Tibial nerve (tissue), 4 donors: Measurements from ENCODE around the gene PARD6A. TPM values are rescaled to one million over a fixed set of nuclear protein-coding genes. Genes with fewer than 3 reads are reported as not detected.

Experiments
- DNase-seq, 2 donors: peaks; one replicate each; pipeline ENCODE4 v3.0.0-alpha.2; 2019; ENCODE audit warnings: low spot score in 2 of 2
- H3K27ac ChIP-seq, 4 donors: fragments of 200-600 bp; sonication (generic) in 3 of 4; one replicate each; pipeline ENCODE4 v1.5.1; 2017 to 2019; ENCODE audit warnings: mild to moderate bottlenecking in 1 of 4
- H3K27me3 ChIP-seq, 2 donors: fragments of 200-600 bp; sonication (generic) in 1 of 2; one replicate each; pipeline versions ENCODE4 v1.5.1 to v1.6.0; 2017 to 2019
- H3K36me3 ChIP-seq, 3 donors: fragments of 200-600 bp; sonication (generic); one replicate each; pipeline ENCODE4 v1.5.1; 2018 to 2019
- H3K4me1 ChIP-seq, 4 donors: fragments of 200-600 bp; sonication (generic) in 3 of 4; one replicate each; pipeline ENCODE4 v1.5.1; 2017 to 2019
- H3K4me3 ChIP-seq, 4 donors: fragments of 200-600 bp; sonication (generic) in 3 of 4; one replicate each; pipeline ENCODE4 v1.5.1; 2017 to 2019; ENCODE audit warnings: mild to moderate bottlenecking in 1 of 4, moderate library complexity in 1 of 4
- H3K9me3 ChIP-seq, 4 donors: fragments of 200-600 bp; sonication (generic) in 3 of 4; one replicate each; pipeline ENCODE4 v1.5.1; 2017 to 2019
- EP300 ChIP-seq, 2 donors: sonication (generic); formaldehyde crosslinking; IDR thresholded peaks; one replicate each; pipeline ENCODE4 v1.6.1; 2017; ENCODE audit warnings: antibody characterized with exemption in 2 of 2, mild to moderate bottlenecking in 1 of 2
- POLR2A ChIP-seq, 2 donors: fragments of 450-650 bp; IDR thresholded peaks; one replicate each; pipeline ENCODE4 v1.6.1; 2017; ENCODE audit warnings: antibody characterized with exemption in 2 of 2, mild to moderate bottlenecking in 2 of 2, moderate library complexity in 2 of 2
- WGBS, 2 donors: methylation state at CpG; one replicate each; pipeline ENCODE4 v1.1.5; 2018; 5-methylcytosine and 5-hydroxymethylcytosine counted together
- total RNA-seq, 4 donors: library from RNA; depleted of rRNA; stranded (reverse); fragments of >200 nt; gene quantifications; one replicate each; pipeline ENCODE4 v1.1.0, GENCODE V29; 2016
- TF ChIP-seq, protein P1 (sequence below), 5 experiments: fragments of 200-600 bp in 3 of 5; fragments of 450-650 bp in 2 of 5; sonication (generic) in 3 of 5; IDR thresholded peaks; one replicate each; pipeline ENCODE4 v1.5.1; 2016 to 2019; ENCODE audit warnings: antibody characterized with exemption in 5 of 5, mild to moderate bottlenecking in 3 of 5, moderate library complexity in 2 of 5

PARD6A gene
- total RNA-seq, 4 donors from 2014 or later, result 3.7 to 16.2 (median 9.9) TPM

DNA sequence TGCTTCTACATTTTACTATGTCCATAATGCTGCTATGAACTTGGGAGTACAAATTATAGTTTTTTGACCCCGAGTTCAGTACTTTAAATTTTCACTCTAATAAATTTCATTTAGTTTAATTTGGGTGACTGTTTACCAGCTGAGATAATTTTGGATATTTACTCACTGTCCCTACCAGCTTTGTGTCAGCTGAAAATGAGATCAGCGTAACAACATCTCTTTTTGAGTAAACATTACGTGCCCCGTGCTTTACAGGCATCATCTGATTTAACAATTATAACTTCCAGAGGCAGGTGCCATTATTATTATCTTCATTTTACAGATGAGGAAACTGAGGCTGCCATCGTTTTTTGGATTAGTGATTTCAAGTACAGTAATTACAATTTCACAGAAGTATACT lies 43.4 kb downstream of the PARD6A start:
- peaks cover 0 to 5% (median 0%) of the 10 kb centered on the region in 3 donors for H3K36me3 ChIP-seq
- no peak overlapping the region for H3K4me3 ChIP-seq
- TF ChIP-seq EP300 (IDR thresholded peaks at IDR 0.05) (no peak), POLR2A (IDR thresholded peaks at IDR 0.05) (no peak)
- TF ChIP-seq, protein P1, sequence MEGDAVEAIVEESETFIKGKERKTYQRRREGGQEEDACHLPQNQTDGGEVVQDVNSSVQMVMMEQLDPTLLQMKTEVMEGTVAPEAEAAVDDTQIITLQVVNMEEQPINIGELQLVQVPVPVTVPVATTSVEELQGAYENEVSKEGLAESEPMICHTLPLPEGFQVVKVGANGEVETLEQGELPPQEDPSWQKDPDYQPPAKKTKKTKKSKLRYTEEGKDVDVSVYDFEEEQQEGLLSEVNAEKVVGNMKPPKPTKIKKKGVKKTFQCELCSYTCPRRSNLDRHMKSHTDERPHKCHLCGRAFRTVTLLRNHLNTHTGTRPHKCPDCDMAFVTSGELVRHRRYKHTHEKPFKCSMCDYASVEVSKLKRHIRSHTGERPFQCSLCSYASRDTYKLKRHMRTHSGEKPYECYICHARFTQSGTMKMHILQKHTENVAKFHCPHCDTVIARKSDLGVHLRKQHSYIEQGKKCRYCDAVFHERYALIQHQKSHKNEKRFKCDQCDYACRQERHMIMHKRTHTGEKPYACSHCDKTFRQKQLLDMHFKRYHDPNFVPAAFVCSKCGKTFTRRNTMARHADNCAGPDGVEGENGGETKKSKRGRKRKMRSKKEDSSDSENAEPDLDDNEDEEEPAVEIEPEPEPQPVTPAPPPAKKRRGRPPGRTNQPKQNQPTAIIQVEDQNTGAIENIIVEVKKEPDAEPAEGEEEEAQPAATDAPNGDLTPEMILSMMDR (IDR thresholded peaks at IDR 0.05), result no peak
- WGBS, 2 donors, result 89 to 94% methylated on average over 5 of the region's 5 CpGs
- H3K9me3 ChIP-seq, result peaks cover 0 to 4% (median 0%) of the 10 kb centered on the region in 4 donors
- no peak overlapping the region for H3K27ac ChIP-seq
- H3K27me3 ChIP-seq, result no peaks in the 10 kb centered on the region
- no peaks in the 10 kb centered on the region for H3K4me1 ChIP-seq
- DNase-seq, result no peak

GRCh38 chr16:67707210-67707609 lies 46.5 kb downstream of the PARD6A start:
- no peak for DNase-seq
- WGBS, 2 donors, result 96 to 99% methylated on average over 4 of the region's 4 CpGs

DNA sequence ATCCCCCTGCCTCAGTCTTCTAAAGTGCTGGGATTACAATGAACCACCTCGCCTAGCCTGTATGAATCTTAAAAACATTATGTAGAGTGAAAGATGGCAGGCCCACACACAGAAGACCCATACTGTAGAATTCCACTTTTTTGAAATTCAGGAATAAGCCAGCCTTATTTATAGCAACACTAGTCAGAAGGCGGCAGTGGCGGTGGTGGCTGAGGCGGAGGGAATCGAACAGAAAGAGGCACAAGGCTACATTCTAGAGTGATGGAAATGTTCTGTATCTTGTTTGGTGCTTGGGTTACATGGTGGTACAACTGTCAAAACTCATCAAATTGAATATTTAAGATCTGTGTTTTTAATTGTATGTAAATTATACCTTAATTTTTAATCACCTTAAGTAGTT lies 47.0 kb downstream of the PARD6A start:
- no peaks in the 10 kb centered on the region for H3K27me3 ChIP-seq
- H3K4me1 ChIP-seq, result no peaks in the 10 kb centered on the region
- no peaks in the 10 kb centered on the region for H3K36me3 ChIP-seq
- DNase-seq, result no peak
- no peak overlapping the region for H3K27ac ChIP-seq
- H3K9me3 ChIP-seq, result no peaks in the 10 kb centered on the region
- TF ChIP-seq, protein P1 (IDR thresholded peaks at IDR 0.05), result no peak
- TF ChIP-seq EP300 (IDR thresholded peaks at IDR 0.05) (no peak), POLR2A (IDR thresholded peaks at IDR 0.05) (no peak)
- 91 to 96% methylated on average over 5 of the region's 5 CpGs for WGBS, 2 donors
- H3K4me3 ChIP-seq, result no peak overlapping the region

More at GRCh38 chr16:67707210-67707609, 46.5 kb downstream of the PARD6A start:
- no peaks in the 10 kb centered on the region for H3K36me3 ChIP-seq
- H3K27me3 ChIP-seq, result no peaks in the 10 kb centered on the region
- H3K27ac ChIP-seq, result no peak overlapping the region
- no peak overlapping the region for H3K4me3 ChIP-seq
- H3K4me1 ChIP-seq, result no peaks in the 10 kb centered on the region
- H3K9me3 ChIP-seq, result no peaks in the 10 kb centered on the region
- TF ChIP-seq, protein P1 (IDR thresholded peaks at IDR 0.05), result no peak
- TF ChIP-seq EP300 (IDR thresholded peaks at IDR 0.05) (no peak), POLR2A (IDR thresholded peaks at IDR 0.05) (no peak)

DNA sequence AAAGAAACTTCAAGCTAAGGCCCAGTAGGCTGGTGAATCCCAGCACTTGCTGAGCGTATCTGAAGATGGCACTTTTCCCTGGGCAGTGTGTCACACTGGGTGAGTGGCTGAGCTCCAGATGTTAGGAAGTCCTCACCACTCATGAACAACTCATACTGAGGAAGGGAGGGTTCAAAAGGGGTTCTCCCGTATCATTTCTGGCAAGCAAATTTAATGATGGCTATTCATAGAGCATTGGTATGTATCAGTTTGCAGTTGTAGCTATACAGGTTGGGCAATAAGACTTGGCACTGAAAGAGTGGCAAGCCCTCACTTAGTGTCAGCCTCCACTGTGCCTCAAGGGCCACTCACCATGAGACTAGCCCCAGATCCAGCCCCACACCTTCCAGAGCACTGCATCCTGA lies 47.6 kb downstream of the PARD6A start:
- H3K4me1 ChIP-seq, result no peaks in the 10 kb centered on the region
- no peak overlapping the region for H3K27ac ChIP-seq
- H3K27me3 ChIP-seq, result no peaks in the 10 kb centered on the region
- 82 to 83% methylated on average over 2 of the region's 2 CpGs for WGBS, 2 donors
- no peak overlapping the region for H3K4me3 ChIP-seq
- H3K36me3 ChIP-seq, result no peaks in the 10 kb centered on the region
- TF ChIP-seq, protein P1 (IDR thresholded peaks at IDR 0.05), result no peak
- TF ChIP-seq POLR2A (IDR thresholded peaks at IDR 0.05), result no peak
- TF ChIP-seq EP300 (IDR thresholded peaks at IDR 0.05), result no peak
- H3K9me3 ChIP-seq, result no peaks in the 10 kb centered on the region
- DNase-seq, result no peak

DNA sequence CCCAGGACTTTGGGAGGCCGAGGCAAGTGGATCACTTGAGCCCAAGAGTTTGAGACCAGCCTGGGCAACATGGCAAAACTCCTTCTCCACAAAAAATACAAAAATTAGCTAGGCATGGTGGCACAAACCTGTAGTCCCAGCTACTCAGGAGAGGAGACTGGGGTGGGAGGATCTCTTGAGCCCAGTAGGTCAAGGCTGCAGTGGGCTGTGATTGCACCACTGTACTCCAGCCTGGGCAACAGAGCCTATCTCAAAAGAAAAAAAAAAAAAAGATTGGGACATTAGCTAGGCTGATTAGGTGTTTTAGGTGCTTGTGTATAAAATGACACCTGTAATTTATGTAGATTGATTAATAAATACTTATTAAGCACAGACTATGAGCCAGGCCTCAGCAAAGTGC lies 48.3 kb downstream of the PARD6A start:
- no peaks in the 10 kb centered on the region for H3K4me1 ChIP-seq
- no peaks in the 10 kb centered on the region for H3K27me3 ChIP-seq
- H3K36me3 ChIP-seq, result no peaks in the 10 kb centered on the region
- 90 to 96% methylated on average over 1 of the region's 1 CpG for WGBS, 2 donors
- no peak for DNase-seq
- no peak overlapping the region for H3K4me3 ChIP-seq
- no peaks in the 10 kb centered on the region for H3K9me3 ChIP-seq
- H3K27ac ChIP-seq, result no peak overlapping the region
- TF ChIP-seq EP300 (IDR thresholded peaks at IDR 0.05) (no peak), POLR2A (IDR thresholded peaks at IDR 0.05) (no peak)
- TF ChIP-seq, protein P1 (IDR thresholded peaks at IDR 0.05), result no peak
